Hypothalamus (tissue), 51 donors: Measurements from ENCODE around the gene KRTAP9-2.
"Not testable (repeated sequence)": the region's sequence is repeated elsewhere in the genome, so short reads cannot be mapped to it uniquely, and the experiment has no call there.

ENCODE experiments used
- DNase-seq, 51 donors: peaks; one replicate each; lab custom pipeline; 2025; lab: John Stamatoyannopoulos, UW

Gene KRTAP9-2

DNA sequence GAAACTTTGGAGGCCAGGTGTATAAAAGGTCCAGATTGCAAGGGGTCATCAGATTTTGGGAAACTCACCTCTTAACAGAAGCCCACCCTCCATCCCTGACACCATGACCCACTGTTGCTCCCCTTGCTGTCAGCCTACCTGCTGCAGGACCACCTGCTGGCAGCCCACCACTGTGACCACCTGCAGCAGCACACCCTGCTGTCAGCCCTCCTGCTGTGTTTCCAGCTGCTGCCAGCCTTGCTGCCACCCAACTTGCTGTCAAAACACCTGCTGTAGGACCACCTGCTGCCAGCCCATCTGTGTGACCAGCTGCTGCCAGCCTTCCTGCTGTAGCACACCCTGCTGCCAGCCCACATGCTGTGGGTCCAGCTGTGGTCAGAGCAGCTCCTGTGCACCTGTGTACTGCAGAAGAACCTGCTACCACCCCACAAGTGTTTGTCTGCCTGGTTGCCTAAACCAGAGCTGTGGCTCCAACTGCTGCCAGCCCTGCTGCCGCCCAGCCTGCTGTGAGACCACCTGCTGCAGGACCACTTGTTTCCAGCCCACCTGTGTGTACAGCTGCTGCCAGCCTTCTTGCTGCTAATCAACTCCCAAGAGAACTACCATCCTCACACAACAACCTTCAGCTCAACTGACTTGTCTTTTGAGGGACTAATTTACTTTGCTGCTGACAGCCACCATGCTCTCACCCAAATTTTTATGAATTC, 6.1 kb downstream of the KRTAP9-2 start, which contains the start of gene KRTAP9-3:
TSS of gene KRTAP9-3 (plus strand) at position 51 of the 707 bp plus-strand sequence. CDS start at position 104, 53 bp downstream.
- DNase-seq = not testable (repeated sequence)

DNA sequence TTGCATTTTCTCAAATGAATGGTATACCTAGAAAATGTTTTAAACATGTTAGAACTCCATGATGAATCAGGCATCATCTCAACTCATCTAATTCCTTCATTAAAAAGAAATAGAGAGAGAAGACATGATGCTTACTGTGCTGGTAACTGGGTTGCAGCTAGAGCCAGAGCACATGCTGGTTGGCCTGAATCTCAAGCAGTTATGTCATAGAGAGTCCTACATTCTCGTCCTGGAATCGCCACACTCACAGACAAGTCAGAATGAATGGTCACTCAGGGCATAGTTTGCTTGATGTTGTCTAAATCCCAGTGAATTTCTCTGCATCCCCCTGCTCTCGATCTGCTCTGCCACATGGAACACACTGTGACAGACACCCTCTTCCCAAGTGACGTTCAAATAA, 10.7 kb downstream of the KRTAP9-2 start:
- not testable (repeated sequence) for DNase-seq

DNA sequence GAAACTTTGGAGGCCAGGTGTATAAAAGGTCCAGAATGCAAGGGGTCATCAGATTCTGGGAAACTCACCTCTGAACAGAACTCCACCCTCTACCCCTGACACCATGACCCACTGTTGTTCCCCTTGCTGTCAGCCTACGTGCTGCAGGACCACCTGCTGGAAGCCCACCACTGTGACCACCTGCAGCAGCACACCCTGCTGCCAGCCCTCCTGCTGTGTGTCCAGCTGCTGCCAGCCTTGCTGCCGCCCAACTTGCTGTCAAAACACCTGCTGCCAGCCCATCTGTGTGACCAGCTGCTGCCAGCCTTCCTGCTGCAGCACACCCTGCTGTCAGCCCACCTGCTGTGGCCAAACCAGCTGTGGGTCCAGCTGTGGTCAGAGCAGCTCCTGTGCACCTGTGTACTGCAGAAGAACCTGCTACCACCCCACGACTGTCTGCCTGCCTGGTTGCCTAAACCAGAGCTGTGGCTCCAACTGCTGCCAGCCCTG, 11.5 kb downstream of the KRTAP9-2 start, which contains the start of gene KRTAP9-8:
TSS of gene KRTAP9-8 (plus strand) at position 51 of the 489 bp plus-strand sequence. CDS start at position 104, 53 bp downstream.
- DNase-seq = not testable (repeated sequence)

DNA sequence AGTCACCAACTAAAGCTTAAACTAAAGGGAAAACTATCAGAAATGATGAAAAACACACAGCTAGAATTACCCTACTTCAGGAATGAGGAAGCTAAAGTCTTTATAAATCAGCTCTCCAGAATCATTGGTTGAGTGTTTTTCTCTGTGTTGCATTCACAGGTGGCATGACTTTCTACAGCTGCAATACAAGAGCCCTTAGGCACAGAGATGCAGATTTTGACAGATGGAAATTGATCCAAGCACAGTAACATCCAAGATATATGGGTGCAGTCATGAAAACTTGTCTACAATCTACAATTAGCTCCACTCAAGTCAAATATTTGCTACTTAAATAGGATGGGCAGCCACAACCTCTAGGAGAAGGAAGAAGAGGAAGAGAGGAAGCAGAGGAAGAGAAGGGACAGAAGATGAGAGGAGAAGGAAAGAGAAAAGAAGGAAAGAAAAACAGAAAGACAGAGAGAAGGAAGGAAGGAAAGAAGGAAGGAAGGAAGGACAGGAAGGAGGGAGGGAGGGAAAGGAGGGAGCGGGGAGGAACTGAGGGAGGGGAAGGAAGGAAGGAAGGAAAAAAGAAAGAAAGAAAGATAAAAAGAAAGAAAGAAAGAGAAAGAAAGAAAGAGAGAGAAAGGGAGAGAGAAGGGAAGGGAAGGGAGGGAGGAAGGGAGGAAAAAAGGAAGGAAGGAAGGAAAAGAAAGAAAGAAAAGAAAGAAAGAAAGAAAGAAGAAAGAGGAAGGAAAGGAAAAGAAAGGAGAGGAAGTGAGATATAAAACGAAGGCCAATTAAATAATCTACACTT, 20.7 kb downstream of the KRTAP9-2 start:
- DNase-seq = not testable (repeated sequence)

DNA sequence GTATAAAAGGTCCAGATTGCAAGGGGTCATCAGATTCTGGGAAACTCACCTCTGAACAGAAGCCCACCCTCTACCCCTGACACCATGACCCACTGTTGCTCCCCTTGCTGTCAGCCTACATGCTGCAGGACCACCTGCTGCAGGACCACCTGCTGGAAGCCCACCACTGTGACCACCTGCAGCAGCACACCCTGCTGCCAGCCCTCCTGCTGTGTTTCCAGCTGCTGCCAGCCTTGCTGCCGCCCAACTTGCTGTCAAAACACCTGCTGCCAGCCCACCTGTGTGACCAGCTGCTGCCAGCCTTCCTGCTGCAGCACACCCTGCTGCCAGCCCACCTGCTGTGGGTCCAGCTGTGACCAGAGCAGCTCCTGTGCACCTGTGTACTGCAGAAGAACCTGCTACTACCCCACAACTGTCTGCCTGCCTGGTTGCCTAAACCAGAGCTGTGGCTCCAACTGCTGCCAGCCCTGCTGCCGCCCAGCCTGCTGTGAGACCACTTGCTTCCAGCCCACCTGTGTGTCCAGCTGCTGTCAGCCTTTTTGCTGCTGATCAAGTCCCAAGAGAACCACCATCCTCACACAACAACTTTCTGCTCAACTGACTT, 23.3 kb downstream of the KRTAP9-2 start, which contains the start of gene KRTAP9-4:
TSS of gene KRTAP9-4 (plus strand) at position 51 of the 604 bp plus-strand sequence. CDS start at position 85, 34 bp downstream.
- not testable (repeated sequence) for DNase-seq

DNA sequence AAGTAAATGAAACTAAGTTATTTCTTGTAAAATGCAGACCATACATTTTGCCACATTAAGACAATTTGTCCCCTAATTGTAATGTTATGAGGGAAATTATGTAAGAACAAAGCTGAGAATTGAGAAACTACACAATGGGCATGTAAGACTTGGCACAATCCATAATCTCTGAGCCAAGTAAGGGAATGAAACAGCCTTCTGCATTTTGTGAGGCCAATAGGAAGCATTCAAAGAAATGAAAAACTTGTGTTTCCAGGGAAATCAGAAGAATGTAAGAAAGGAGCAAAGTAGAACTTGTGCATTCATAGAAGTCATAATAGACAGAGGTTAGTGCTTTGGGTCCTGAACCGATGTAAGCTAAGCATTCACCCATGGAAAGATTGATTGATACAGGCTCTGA, 24.8 kb downstream of the KRTAP9-2 start:
- no peak for DNase-seq

DNA sequence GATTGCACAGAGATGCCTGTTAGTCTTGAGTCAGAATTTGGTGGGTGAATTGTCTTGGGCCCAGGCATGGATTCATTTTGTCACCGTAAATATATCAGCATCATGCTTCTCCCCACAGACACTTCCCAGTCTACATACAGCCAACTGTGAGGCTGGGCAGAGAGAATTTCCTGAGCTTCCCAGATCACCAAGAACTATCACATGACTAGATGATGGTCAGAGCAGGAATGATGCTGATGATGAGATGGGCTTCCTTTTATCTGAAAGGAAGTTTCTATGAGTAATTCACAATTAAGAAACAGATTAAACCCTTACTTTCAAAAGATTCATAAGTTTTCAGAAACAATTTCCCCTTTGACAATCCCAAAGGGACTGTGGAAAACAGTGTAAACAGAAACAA, 28.4 kb downstream of the KRTAP9-2 start:
- DNase-seq = no peak

DNA sequence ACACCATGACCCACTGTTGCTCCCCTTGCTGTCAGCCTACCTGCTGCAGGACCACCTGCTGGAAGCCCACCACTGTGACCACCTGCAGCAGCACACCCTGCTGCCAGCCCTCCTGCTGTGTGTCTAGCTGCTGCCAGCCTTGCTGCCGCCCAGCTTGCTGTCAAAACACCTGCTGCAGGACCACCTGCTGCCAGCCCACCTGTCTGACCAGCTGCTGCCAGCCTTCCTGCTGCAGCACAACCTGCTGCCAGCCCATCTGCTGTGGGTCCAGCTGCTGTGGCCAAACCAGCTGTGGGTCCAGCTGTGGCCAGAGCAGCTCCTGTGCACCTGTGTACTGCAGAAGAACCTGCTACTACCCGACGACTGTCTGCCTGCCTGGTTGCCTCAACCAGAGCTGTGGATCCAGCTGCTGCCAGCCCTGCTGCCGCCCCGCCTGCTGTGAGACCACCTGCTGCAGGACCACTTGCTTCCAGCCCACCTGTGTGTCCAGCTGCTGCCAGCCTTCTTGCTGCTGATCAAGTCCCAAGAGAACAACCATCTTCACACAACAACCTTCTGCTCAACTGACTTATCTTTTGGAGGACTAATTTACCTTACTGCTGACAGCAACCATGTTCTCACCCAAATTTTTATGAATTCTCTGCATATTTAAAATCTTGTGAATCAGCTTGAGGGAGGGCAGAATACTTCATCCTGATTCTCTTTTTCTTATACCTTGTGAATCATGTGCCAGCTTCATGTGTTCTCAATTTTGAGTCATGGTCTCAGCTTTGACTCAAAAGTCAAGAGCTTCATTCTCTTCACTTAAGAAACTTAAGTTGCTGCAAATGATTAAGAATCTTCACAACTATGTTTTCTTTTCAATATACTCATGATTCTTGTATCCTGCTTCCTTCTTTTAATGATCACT, 29.2 kb downstream of the KRTAP9-2 start, which contains the start of gene KRTAP9-9:
TSS of gene KRTAP9-9 (plus strand) at position 4 of the 910 bp plus-strand sequence.
- DNase-seq = not testable (repeated sequence)

DNA sequence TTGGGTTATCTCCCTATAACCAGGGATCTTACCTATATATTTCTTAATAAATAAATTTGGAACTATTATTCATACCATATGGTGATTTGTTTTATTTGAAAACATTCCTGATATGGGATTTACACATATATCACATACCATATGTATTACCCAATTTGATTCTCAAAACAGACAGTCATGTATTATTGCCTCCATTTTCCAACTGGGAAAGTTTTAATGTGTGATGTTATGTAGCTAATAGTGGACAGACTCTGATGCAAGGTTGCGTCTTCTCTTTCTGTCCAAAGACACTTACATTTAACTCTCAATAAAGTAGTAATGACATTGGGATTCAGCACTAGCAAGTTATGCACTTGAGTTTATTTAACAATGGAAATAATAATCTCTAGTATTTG, 29.8 kb downstream of the KRTAP9-2 start:
- DNase-seq = no peak

DNA sequence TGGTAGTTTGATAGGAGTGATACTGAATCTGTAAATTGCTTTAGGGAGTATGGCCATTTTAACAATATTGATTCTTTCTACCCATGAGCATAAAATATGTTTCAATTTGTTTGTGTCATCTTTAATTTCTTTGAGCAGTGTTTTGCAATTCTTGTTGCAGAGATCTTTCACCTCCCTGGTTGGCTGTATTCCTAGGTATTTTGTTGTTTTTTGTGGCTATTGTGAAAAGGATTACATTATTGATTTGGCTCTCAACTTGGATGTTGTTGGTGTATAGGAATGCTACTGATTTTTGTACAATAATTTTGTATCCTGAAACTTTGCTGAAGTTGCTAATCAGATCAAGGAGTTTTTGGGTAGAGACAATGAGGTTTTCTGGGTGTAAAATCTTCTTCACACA, 32.0 kb downstream of the KRTAP9-2 start:
- DNase-seq = no peak

DNA sequence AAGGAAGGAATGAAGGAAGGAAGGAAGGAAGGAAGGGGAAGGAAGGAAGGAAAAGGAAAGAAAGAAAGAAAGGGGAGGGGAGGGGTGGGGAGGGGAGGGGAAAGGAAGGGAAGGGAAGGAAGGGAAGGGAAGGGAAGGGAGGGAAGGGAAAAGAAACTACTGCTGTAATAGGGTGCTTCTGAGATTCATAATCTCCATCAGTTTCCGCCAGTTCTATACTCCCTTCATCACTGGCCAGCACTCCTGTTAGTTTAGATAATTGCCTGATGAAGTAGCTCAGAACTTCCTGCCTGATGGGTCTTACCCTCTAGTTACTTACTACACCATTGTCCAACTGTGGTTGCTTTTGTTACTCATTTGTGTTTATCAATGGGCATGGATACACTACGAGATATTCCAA, 36.8 kb downstream of the KRTAP9-2 start:
- no peak for DNase-seq

DNA sequence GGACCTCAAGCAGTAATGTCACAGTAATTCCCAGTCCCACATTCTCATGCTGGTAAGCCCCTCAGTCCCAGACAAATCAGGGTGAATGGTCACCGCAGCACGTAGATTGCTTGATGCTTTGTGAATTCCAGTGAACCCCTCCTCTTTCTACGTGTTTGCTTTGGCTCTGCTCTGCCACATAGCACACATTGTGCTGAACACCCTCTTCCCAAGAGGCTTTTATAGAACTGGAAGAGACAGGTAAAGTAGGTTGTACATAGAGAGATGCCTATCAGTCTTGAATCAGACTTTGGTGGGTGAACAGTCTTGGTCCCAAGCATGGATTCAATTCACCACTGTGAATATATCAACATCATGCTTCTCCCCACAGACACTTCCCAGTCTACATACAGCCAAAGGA, 38.2 kb downstream of the KRTAP9-2 start:
- no peak for DNase-seq

DNA sequence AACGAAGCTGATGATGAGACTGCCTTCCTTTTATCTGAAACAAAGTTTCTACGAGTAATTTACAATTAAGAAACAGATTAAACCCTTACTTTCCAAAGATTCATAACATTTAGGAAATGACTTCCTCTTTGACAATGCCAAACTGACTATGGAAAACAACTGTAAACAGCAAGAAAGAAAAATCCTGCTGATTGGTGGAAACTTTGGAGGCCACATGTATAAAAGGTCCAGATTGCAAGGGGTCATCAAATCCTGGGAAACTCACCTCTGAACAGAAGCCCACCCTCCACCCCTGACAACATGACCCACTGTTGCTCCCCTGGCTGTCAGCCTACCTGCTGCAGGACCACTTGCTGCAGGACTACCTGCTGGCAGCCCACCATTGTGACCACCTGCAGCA, 38.6 kb downstream of the KRTAP9-2 start, which contains the start of gene KRTAP9-6:
TSS of gene KRTAP9-6 (plus strand) at position 301 of the 400 bp plus-strand sequence. CDS start at position 301, 0 bp downstream.
- no peak for DNase-seq

DNA sequence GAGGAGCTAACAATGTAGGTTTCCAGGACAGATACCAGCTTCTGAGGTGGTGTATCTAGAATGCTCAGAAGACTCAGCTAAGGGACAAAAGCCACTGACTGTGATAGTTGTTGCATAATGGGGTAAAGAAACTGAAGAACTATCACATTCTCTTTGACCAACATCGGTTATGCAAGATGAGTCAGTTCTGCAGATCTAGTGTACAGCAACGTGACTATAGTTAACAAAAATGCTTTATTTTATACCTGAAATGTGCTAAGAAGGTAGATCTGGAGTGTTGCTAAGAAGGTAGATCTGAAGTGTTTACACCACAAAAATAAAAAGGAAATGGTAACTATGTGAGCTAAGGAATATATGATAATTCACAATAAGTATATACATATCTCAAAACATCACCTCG, 41.3 kb downstream of the KRTAP9-2 start:
- DNase-seq = no peak

DNA sequence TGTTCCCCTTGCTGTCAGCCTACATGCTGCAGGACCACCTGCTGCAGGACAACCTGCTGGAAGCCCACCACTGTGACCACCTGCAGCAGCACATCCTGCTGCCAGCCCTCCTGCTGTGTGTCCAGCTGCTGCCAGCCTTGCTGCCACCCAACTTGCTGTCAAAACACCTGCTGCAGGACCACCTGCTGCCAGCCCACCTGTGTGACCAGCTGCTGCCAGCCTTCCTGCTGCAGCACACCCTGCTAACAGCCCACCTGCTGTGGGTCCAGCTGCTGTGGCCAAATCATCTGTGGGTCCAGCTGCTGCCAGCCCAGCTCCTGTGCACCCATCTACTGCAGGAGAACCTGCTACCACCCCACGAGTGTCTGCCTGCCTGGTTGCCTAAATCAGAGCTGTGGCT, 44.9 kb downstream of the KRTAP9-2 start:
- DNase-seq = not testable (repeated sequence)

DNA sequence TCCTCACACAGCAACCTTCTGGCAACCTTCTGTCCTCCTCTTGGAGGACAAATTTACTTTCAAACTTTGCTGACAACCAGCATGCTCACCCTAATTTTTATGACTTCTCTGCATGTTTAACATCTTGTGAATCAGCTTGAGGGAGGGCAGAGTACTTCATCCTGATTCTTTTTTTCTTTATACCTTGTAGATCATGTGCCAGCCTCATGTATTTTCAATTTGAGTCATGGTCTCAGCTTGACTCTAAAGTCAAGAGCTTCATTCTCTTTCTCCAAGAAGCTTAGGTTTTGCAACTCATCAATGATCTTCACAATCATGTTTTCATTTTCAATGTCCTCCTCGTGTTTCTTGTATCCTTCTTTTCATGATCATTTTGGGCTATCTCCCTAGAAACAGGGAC, 45.4 kb downstream of the KRTAP9-2 start:
- no peak for DNase-seq

DNA sequence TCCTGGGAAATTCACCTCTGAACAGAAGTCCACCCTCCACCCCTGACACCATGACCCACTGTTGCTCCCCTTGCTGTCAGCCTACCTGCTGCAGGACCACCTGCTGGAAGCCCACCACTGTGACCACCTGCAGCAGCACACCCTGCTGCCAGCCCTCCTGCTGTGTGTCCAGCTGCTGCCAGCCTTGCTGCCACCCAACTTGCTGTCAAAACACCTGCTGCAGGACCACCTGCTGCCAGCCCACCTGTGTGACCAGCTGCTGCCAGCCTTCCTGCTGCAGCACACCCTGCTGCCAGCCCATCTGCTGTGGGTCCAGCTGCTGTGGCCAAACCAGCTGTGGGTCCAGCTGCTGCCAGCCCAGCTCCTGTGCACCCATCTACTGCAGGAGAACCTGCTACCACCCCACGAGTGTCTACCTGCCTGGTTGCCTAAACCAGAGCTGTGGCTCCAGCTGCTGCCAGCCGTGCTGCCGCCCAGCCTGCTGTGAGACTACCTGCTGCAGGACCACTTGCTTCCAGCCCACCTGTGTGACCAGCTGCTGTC, 49.3 kb downstream of the KRTAP9-2 start, which contains the start of gene KRTAP9-7:
TSS of gene KRTAP9-7 (plus strand) at position 51 of the 543 bp plus-strand sequence. CDS start at position 51, 0 bp downstream.
- DNase-seq = not testable (repeated sequence)
